Brain microvascular endothelial cell (primary cell): ENCODE results near the gene CIITA.
"Not testable (repeated sequence)": the region's sequence is repeated elsewhere in the genome, so short reads cannot be mapped to it uniquely, and the experiment has no call there.

Experiments
- DNase-seq: peaks from one replicate; pipeline ENCODE4 v3.0.0-alpha.2; 2020
- H3K27ac ChIP-seq: fragments of 250-450 bp; sonication (Bioruptor Pico); 2 replicates; pipeline ENCODE4 v1.5.1; 2020; ENCODE audit warnings: mild to moderate bottlenecking, moderate library complexity
- H3K27me3 ChIP-seq: fragments of 250-450 bp; sonication (Bioruptor Pico); replicated peaks from 2 replicates; pipeline ENCODE4 v1.5.1; 2020; ENCODE audit warnings: mild to moderate bottlenecking
- H3K36me3 ChIP-seq: fragments of 250-450 bp; sonication (Bioruptor Pico); replicated peaks from 2 replicates; pipeline ENCODE4 v1.5.1; 2020; ENCODE audit warnings: mild to moderate bottlenecking
- H3K4me3 ChIP-seq: 2 replicates; pipeline ENCODE4 v1.5.1; 2011; ENCODE audit warnings: low read depth, mild to moderate bottlenecking, control low read depth, low read length, moderate library complexity
- in situ Hi-C: cut with HindIII; loops from 2 replicates; pipeline ENCODE4 v1.10.0; 2017; ENCODE audit warnings: low sequenced_read_pairs, low pct_ligation_motif_present
- TF ChIP-seq, protein P1 (sequence below): IDR thresholded peaks from 2 replicates; pipeline ENCODE4 v1.5.1; 2011; ENCODE audit warnings: low read depth, mild to moderate bottlenecking, moderate library complexity, low read length, control low read depth, inconsistent platforms; ENCODE audit errors: missing control alignments

The CIITA gene

DNA sequence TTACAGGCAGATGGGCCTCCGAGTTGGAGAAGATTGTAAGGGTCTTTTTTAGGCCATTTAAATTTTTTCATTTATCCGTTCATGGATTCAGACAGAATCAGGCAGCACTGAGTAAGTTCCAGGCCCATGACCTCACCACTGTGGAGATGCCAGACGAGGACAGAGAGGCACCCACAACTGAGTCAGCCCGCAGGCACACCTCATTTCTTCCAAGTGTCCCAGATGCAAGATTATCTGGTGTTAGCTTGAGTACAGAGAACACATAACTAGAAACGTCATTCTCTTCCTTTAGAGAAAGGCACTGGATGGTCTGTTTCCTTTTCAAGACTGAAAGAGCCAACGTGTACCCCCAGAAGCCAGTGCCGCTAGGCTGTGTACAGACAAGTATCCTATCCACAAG lies 84.2 kb downstream of the CIITA start:
- in situ Hi-C loops, result loop anchor here (25.0 kb wide), 1 partner anchor 401 kb away; no protein-coding TSS in a partner anchor
- Histone ChIP-seq H3K27ac (peak overlapping the region; percentile 86), H3K27me3 (no peaks in the 10 kb centered on the region), H3K4me3 (no peak overlapping the region), H3K36me3 (peaks cover 10% of the 10 kb centered on the region)
- TF ChIP-seq, protein P1, sequence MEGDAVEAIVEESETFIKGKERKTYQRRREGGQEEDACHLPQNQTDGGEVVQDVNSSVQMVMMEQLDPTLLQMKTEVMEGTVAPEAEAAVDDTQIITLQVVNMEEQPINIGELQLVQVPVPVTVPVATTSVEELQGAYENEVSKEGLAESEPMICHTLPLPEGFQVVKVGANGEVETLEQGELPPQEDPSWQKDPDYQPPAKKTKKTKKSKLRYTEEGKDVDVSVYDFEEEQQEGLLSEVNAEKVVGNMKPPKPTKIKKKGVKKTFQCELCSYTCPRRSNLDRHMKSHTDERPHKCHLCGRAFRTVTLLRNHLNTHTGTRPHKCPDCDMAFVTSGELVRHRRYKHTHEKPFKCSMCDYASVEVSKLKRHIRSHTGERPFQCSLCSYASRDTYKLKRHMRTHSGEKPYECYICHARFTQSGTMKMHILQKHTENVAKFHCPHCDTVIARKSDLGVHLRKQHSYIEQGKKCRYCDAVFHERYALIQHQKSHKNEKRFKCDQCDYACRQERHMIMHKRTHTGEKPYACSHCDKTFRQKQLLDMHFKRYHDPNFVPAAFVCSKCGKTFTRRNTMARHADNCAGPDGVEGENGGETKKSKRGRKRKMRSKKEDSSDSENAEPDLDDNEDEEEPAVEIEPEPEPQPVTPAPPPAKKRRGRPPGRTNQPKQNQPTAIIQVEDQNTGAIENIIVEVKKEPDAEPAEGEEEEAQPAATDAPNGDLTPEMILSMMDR, result no peak
- DNase-seq, result peak; percentile 90

- TF ChIP-seq, protein P1, result peak; percentile 97
- H3K4me3 ChIP-seq, result no peak overlapping the region
- H3K36me3 ChIP-seq, result peaks cover 10% of the 10 kb centered on the region
- peak; percentile 66 for DNase-seq
- in situ Hi-C loops, result loop anchor here (25.0 kb wide), 1 partner anchor 398 kb away; no protein-coding TSS in a partner anchor
- H3K27ac ChIP-seq, result no peak overlapping the region
- no peaks in the 10 kb centered on the region for H3K27me3 ChIP-seq
Observed at GRCh38 chr16:10964039-10964890, 87.3 kb downstream of the CIITA start.

DNA sequence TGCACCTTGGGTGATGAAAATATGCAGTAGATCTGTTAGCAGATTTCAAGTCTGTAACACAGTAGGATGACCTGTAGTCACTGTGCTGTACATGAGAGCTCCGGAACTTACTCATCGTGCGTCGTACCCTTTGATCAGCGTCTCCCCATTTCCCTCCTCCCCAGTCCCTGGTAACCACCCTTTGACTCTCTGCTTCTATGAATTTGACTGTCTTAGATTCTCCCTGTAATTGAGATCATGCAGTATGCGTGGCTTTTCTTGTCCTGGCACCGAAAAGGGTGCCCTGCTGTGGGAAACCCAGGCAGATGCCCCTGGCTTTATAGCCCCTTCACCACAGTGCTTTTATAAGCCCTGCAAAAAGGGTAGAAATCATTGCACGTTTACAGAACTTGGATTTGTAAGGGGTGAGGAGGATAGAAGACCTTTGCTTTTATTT lies 87.9 kb downstream of the CIITA start:
- TF ChIP-seq, protein P1, result no peak
- H3K27me3 ChIP-seq, result no peaks in the 10 kb centered on the region
- no peak for DNase-seq
- H3K4me3 ChIP-seq, result no peak overlapping the region
- in situ Hi-C loops, result loop anchor here (25.0 kb wide), 1 partner anchor 397 kb away; no protein-coding TSS in a partner anchor
- peaks cover 10% of the 10 kb centered on the region for H3K36me3 ChIP-seq
- H3K27ac ChIP-seq, result no peak overlapping the region

GRCh38 chr16:10965440-10966061 lies 88.5 kb downstream of the CIITA start:
- H3K27ac ChIP-seq, result no peak overlapping the region
- no peak for DNase-seq
- peaks cover 10% of the 10 kb centered on the region for H3K36me3 ChIP-seq
- no peak overlapping the region for H3K4me3 ChIP-seq
- H3K27me3 ChIP-seq, result no peaks in the 10 kb centered on the region
- TF ChIP-seq, protein P1, result no peak
- in situ Hi-C loops, result loop anchor here (25.0 kb wide), 1 partner anchor 397 kb away; no protein-coding TSS in a partner anchor

GRCh38 chr16:10966129-10966528 lies 89.1 kb downstream of the CIITA start:
- TF ChIP-seq, protein P1, result no peak
- H3K4me3 ChIP-seq, result no peak overlapping the region
- no peak overlapping the region for H3K27ac ChIP-seq
- no peak for DNase-seq
- in situ Hi-C loops, result loop anchor here (25.0 kb wide), 1 partner anchor 396 kb away; no protein-coding TSS in a partner anchor
- peaks cover 14% of the 10 kb centered on the region for H3K36me3 ChIP-seq
- no peaks in the 10 kb centered on the region for H3K27me3 ChIP-seq

DNA sequence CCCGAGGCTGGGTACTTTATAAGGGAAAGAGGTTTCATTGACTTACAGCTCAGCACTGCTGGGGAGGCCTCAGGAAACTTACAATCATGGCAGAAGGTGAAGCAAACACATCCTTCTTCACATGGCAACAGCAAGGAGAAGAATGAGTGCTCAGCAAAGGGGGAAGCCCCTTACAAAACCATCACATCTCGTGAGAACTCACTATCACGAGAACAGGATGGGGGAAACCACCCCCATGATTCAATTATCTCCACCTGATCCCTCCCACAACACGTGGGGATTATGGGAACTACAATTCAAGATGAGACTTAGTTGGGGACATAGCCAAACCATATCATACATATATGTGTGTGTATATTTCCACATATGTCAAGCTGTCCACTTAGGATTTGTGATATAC lies 89.6 kb downstream of the CIITA start:
- H3K27ac ChIP-seq, H3K4me3 ChIP-seq, H3K27me3 ChIP-seq, DNase-seq: not testable (repeated sequence)
- in situ Hi-C loops, result loop anchor here (25.0 kb wide), 1 partner anchor 396 kb away; no protein-coding TSS in a partner anchor
- H3K36me3 ChIP-seq, result peaks cover 17% of the 10 kb centered on the region
